CD4-positive, alpha-beta T cell treated with Interleukin-17A for 4 hours (primary cell): ENCODE measurements around the gene ORC6.

ENCODE experiments used
- DNase-seq: peaks from one replicate; pipeline ENCODE4 v3.0.0-alpha.2; 2020; ENCODE audit warnings: mixed read lengths

ORC6 gene

GRCh38 chr16:46732561-46732960 lies 43.1 kb downstream of the ORC6 start:
- DNase-seq = no peak

- DNase-seq = no peak
Measured at GRCh38 chr16:46733319-46733830, 43.9 kb downstream of the ORC6 start.

GRCh38 chr16:46736695-46737094 lies 47.2 kb downstream of the ORC6 start:
- DNase-seq = no peak

- no peak for DNase-seq
Measured at GRCh38 chr16:46737621-46738214, 48.3 kb downstream of the ORC6 start.

- no peak for DNase-seq
Measured at GRCh38 chr16:46739934-46740333, 50.5 kb downstream of the ORC6 start.

- no peak for DNase-seq
Measured at GRCh38 chr16:46743232-46743719, 53.8 kb downstream of the ORC6 start.

GRCh38 chr16:46745617-46746016 lies 56.2 kb downstream of the ORC6 start:
- DNase-seq = no peak

GRCh38 chr16:46746821-46747776 lies 57.6 kb downstream of the ORC6 start:
- no peak for DNase-seq
